HG03095 (cell line): ENCODE measurements around the gene PSME3IP1.
"Not testable (repeated sequence)": the region's sequence is repeated elsewhere in the genome, so short reads cannot be mapped to it uniquely, and the experiment has no call there.

ENCODE experiments used
- ATAC-seq: cut with Tn5 transposase; IDR thresholded peaks from one replicate; pipeline ENCODE4 v1.9.1; 2021; ENCODE audit warnings: moderate library complexity; ENCODE audit not compliant: unreplicated experiment

The PSME3IP1 gene

DNA sequence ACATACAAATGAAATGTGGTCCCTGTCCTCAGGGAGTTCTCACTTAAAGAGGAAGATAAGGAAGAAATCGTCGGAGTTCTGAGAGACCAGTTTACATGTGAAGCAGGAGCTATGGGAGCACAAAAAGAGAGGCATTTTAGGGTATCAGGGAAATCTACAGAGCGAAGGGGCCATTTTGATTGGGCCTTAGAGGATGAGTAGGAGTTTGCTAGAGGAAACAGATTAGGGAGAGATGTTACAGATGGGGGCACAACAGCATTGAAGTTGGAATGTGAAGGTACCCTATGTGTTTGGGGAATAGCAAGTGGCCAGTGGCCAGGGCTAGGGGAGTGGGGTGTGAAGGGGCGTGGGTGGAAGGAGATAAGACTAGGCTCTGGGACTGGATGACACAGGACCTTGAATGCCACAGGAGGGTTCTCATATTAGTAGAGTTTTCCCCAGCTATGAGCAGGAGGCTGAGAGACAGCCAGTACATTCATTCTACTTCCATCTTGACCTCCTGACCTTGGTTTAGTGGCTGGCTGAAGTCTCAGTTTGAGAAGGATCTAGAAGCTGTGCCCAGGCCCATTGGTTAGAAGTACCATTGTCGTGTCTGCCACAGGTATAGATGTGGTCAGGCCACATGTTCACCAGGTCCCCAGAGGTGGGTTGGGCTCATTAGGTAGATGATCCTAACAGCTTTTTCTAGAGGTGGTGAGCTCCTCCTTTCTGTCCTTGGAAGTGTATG, 58.6 kb downstream of the PSME3IP1 start:
- ATAC-seq = no peak

DNA sequence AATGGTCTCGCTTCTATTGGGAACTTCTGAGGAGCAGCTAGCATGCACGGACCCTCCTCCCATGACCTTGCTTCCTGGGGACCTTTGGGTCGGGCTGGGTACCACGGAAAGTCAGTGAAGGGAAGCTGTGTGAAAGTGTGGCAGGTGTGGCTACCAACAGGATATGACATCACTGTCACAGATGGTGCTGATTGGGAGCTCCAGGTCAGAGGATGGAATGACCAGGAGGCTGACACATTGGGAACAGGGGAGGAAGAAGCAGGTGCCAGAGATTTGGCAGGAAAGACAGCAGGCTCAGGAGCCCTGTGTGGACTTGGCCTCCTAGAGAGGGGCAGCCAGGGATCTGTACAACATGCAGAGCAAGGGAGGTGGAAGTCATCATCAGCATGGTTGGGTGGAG, 59.4 kb downstream of the PSME3IP1 start:
- no peak for ATAC-seq

DNA sequence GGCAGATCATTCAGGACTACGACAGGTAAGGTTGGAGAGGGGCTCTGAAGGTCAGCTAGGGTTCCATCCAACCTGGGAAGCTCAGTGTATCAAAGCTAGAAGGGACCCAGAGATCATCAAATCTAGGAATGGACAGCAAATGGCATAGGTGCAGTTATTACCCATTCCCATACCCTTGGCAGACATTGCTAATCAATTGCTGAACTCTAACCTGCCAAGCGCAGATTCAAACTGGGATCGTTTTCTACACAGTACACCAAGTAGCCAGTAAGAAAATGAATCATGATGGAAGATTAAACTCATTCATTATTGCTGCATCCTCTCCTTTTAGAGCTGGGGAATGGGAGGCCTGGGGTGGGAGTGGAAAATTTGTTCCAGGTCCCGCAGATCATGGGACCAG, 59.9 kb downstream of the PSME3IP1 start:
- ATAC-seq = no peak

DNA sequence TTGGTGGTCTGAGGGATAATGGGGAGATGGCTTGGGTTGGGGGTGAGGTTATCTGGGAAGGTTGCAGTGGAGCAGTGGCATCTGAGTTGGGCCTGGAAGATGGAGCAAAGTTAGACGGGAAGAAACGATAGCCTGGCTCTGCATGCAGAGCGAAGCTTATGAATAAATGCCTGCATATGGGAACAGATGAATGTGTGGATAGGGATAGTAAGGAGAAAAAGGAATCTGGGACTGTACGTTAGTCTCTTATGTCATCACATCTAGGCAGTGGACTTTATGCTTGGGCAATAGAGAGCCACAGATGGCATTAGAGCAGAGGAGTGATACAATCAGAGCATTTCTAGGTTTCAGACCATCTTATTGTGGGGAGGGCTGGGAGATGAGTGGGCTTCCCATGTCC, 60.5 kb downstream of the PSME3IP1 start:
- ATAC-seq = no peak

DNA sequence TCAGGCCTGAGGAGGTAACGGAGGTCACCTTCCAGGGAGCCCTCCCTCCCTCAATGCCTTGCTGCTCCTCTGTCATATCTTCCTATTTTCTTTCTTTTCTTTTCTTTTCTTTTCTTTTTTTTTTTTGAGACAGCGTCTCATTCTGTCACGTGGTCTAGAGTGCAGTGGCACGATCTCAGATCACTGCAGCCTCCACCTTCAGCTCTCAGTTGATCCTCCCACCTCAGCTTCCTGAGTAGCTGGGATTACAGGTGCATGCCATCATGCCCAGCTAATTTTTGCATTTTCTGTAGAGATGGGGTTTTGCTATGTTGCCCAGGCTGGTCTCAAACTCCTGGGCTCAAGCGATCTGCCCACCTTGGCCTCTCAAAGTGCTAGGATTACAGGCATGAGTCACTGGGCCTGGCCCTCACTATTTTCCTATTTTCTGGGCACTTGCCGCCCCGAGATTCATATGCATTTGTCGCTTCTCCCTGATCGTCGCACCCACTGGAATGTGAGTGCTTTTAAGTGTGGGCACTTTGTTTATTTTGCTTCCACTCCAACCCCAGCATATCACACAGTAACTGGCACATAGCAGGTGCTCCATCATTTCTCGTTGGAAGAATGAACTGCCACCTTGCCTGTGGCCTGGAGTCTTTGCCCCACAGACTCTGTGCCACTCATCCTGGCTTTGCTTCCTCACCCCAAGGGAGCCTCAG, 61.7 kb downstream of the PSME3IP1 start:
- ATAC-seq = no peak

DNA sequence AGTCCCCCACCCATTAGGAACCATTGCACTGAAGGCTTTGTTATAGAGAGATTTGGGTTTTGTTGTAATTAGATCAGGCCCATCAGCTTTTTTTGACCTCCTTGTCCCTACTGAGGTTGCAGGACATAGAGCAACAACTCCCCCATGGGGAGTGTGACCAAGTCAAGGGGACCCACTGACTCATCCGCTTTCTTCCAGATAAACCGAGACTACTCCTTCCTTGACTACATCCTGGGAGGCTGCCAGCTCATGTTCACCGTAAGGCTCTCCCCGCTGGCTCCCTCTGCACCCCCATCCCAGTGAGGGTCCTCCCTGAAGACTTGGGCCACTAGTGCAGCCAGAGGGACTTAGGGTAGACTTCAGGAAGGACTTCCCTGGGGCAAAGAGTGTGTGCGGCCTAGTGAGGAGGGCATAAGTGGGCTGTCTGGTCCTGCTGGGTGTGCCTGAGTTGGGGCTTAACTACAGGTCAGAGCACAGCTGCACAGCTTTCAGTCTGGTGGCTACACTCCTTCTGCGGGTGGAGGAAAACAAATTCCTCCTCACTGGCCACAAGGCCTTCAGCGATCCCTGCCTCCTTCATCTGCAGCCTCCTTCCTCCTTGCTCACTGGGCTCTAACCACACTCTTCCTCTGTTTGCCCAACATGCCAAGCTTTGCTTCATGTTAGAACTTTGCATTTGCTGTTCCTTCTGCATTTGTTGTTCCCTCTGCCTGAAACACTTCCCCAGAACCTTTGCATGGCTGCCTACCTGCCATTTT, 62.4 kb downstream of the PSME3IP1 start:
- ATAC-seq = no peak

DNA sequence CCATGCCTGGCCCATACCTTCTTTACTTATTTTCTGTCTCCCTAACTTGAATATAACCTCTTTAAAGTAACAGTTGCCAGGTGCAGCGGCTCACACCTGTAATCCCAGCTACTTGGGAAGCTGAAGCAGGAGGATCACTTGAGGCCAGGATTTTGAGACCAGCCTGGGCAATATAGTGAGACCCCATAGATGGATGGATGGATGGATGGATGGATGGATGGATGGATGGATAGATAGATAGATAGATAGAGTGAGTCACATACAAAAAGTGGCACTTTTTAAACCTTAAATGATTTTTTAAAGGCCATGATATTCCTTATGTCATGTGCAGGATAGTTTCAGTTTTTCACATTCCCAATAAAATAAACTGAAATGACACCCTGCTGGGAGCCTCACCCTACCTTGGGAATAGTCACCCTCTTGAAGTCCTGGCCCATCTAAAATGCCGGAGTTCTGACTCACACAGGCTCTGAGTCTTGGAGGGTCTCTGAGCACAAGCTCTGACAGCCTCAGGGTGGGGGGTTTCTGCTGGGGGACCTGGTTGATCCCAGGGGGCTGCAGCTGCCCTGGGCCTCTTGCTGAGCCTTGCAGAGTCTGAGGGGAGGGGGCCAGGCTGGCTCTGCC, 67.3 kb downstream of the PSME3IP1 start:
- no peak for ATAC-seq

DNA sequence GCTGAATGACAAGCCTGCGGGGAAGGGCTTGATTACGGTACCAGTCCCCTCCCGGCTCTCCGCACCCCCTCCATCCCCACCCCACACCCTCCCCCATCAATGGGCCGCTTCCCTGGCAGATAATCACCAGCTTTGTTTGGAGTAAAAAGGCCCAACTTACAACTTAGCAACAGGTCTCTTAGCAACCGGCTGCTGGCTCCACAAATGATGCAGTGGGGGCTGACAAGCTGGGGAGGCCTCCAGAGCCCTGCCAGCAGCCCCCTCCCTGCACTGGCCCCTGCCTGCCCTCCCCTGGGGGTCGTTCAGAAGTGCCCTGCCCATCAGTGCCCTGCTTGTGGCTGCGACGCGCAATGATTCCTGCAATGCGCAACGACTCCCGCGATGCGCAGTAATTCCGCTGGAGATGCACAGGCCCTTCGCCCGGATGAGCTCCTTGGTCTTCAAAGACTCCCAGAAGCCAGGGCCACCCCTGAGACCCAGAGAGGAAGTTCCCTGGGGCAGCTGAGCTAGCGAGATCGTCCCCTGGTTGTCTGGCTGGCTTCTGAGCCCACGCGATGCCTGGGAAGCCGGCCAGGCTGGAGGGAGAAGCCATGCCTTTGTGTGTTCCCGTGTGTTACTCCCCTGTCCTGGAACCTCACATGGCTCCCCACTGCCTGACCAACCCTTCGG, 70.2 kb downstream of the PSME3IP1 start:
- no peak for ATAC-seq

DNA sequence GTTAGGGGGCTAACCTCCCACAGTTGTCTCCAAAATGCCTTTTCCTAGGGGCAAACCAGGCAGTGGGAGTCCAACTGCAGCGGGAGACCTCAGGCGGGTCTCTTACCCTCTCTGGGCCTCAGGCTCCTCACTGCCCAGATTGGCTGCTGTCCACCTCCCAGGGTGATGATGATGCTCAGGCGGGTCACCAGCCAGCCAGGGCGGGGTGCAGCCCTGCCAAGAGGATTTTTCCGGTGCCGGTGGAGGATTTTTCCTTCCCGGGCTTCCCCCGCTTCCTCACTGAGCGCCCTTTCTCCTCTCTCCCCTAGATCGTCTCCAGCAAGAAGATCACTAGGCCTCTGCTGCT, 70.7 kb downstream of the PSME3IP1 start:
- no peak for ATAC-seq

DNA sequence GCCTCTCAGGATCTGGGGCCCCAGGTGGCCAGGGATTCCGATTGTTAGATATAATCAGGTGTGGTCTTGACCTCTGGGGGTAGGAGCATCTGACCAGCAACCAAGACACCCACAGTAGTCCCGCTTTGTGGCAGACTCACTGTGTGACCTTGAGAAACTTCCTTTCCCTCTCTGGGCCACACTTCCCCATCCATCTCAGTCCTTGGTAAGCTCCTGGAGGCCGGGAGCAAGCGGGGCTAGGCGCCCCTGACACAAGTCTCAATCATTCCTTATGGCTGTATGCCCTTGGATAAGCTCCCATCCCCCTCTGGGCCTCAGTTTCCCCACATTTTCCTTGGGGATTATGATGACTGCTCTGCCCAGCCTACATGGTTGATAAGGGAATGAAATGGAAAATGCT, 72.2 kb downstream of the PSME3IP1 start:
- no peak for ATAC-seq

DNA sequence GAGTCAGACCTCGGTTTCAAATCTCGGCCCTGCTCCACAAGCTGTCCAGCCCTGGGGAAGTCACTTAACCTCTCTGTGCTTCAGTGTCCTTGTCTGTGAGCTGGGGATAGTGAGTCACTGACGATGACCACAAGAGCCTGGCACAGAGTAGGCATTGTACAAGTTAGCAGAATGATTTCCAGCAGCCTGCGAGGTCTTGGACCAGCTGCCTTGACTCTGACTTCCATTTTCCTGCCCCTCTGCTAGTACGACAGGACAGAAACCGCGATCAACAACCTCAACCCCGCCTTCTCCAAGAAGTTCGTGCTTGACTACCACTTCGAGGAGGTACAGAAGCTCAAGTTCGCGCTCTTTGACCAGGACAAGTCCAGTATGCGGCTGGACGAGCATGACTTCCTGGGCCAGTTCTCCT, 72.8 kb downstream of the PSME3IP1 start:
- no peak for ATAC-seq

DNA sequence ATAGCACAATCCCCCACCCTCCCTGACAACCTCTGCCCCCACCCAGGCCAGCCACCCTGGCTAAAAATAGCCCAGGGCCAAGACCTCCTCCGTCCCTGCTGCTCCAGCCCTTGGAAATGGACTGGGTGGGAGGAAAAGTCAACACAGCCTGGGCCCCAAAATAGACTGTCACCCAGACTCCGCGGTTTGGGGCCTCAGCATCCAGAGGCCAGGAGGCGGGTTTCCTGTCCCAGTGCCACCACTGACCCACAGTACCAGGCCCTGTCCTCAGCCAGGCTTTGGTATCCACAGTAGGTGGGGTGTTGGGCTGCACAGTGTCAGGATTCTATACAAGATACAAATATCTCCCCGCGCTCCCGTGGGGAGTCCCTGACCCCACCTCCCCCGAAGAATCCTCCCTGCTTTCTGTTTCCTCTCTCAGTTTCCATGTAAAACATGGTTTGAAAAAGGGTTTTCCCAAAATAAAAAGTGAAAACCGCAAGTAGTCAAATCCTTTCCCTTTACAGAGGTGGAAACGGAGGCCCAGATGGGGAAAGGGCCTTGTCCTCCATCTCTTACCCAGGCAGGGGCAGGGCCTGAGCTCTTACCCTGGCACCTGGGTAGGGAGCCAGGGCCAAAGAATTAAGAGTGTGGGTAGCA, 73.3 kb downstream of the PSME3IP1 start:
- ATAC-seq = no peak

DNA sequence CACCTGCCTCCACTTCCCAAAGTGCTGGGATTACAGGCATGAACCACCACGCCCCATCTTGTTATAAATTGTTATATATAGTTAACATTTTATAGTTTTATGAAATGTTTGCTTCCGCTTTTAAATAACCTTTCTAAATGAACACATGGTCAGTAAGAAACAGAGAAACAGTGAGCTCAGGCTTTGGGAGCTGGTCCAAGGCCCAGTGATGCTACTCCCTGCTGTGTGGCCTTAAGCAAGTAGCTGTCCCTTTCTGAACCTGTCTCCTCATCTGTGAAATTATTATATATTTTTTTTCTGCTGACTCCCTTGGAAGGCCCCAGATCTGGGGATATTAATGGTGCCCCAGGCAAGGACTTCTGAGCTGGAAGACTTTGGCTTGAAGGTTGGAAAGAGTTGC, 74.4 kb downstream of the PSME3IP1 start:
- ATAC-seq = no peak

DNA sequence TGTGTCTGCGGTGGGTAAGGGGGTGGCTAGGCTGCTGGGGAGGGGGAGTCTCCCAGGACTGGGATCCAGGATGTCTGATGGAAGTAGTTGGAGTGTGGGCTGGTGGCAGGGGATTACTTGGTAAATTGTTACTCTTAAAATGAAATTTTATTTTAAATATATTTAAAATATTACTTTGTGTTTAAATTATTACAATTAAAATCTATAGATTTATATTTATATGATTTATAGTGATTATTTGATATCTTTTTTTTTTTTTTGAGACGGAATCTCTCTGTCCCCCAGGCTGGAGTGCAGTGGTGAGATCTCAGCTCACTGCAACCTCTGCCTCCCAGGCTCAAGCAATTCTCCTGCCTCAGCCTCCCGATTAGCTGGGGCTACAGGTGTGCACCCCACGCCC, 74.9 kb downstream of the PSME3IP1 start:
- no peak for ATAC-seq

DNA sequence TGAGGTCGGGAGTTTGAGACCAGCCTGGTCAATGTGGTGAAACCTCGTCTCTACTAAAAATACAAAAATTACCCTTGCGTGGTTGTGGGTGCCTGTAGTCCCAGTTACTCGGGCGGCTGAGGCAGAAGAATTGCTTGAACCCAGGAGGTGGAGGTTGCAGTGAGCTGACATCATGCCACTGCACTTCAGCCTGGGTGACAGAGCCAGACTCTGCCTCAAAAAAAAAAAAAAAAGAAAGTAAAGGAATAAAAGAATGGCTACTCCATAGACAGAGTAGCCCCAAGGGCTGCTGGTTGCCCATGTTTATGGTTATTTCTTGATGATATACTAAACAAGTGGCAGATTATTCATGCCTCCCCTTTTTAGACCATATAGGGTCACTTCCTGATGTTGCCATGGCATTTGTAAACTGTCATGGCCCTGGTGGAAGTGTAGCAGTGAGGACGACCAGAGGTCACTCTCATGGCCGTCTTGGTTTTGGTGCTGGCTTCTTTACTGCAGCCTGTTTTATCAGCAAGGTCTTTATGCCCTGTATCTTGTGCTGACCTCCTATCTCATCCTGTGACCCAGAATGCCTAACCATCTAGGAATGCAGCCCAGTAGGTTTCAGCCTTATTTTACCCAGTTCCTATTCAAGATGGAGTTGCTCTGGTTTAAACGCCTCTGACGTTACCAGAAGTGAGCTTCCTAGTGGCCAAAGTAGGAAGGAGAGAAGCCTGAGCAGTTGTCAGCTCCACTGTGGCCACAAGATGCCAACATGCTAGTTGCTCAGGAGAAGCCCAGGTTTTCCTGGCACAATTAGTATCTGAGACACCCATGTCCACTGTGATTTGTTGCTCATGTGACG, 76.4 kb downstream of the PSME3IP1 start:
- ATAC-seq = not testable (repeated sequence)

DNA sequence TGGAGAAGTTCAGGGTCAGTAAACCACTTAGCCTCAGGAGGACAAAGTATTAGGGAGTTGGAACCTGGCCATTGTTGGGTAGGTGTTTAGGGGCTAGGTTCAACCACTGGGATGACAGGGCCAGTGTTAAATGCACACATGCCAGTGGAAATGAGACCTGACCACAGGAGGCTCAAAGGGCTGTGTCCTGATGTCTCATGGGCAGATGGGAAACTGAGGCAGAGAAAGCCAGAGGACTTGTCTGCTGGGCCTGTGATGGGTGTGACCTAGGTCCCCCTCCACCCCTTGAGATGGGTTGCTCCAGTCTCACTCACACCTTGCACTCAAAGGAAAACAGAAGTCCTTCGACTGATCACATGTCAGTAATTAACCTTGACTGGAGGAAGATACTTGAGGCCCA, 77.4 kb downstream of the PSME3IP1 start:
- no peak for ATAC-seq

DNA sequence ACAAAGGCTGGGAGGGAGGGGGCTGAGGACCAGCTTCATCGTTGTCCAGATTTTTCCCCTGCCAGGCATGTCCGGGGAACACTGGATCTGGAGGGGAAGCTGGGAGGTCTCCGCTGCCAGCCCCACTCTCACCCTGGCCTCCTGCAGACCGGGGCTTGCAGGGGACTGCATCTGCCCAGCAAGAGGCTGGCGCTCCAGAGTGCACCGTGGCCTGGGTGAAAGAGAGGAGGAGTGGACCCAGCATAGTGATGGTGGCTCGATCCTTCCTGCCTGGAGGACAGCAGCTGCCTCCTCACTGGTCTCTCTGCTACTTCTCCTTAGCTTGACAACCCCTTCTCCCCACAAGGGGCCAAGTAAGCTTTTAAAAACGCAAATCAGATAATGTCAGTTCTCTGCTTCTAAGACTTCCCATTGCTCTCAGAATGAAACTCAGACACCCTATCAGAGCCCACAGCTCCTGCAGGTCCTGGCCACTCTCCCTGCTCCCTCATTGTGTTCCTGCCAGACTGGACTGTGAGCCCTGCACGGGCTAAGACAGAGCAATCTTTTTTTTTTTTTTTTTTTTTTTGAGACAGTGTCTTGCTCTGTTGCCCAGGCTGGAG, 78.4 kb downstream of the PSME3IP1 start:
- no peak for ATAC-seq

DNA sequence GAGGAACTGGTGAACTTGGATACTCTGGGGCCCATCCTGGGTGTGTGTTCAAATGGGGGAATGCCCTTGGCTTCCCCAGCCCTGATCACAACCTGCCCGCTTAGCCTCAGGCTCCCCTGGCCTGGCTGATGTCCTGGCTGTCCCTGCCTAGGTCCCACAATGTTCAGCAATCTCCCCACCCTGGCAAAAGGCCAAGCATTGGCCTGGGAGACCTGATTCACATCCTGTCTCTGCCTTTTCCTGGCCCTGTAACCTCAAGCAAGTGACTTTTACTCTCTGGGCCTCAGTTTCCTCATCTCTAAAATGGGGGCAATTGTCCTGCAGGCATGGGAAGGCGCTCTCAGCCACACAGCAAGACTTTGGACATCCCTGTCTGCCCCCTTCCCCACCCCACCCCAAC, 79.1 kb downstream of the PSME3IP1 start:
- no peak for ATAC-seq

DNA sequence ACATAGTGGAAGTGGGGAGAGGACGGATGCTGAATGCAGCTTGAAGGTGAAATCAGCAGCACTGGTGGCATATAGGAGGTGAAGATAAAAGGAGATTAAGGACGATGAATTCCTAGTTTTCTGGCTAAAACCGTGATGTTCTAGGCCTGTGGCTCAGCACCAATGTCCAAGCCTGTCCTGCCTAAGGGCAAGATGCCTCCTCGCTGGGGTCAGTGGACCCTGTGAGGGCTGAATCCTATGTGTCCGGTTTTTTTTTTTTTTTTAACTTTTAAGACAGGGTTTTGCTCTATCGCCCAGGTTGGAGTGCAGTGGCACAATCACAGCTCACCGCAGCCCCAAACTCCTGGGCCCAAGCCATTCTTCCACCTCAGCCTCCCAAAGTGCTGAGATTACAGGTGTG, 80.7 kb downstream of the PSME3IP1 start:
- ATAC-seq = no peak
